GM18873 (cell line): ENCODE measurements around the gene ARHGAP22.

ENCODE experiments used
- ATAC-seq: cut with Tn5 transposase; IDR thresholded peaks from one replicate; pipeline ENCODE4 v1.9.1; 2021; ENCODE audit warnings: mild to moderate bottlenecking, moderate library complexity, moderate number of reproducible peaks; ENCODE audit not compliant: unreplicated experiment, low FRiP score

ARHGAP22 gene

DNA sequence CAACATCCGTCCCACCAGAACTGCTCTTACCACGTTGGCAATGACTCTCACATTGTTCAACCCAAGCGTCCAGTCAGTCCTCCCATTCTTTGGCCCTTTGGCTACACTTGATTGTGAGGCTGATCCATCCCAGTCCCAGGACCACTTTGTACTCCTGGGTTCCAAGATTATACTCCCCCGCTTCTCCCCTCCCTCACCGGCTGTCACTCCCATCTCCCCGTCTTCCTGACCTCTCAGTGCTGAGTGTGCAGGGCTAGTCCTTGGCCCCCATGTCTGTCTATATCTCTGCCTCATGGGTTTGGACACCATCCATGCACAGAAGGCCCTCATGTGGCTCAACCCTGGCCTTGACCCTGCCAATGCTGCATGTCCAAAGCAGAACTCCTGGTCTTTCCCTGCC, 12.5 kb downstream of the ARHGAP22 start:
- ATAC-seq: no peak

DNA sequence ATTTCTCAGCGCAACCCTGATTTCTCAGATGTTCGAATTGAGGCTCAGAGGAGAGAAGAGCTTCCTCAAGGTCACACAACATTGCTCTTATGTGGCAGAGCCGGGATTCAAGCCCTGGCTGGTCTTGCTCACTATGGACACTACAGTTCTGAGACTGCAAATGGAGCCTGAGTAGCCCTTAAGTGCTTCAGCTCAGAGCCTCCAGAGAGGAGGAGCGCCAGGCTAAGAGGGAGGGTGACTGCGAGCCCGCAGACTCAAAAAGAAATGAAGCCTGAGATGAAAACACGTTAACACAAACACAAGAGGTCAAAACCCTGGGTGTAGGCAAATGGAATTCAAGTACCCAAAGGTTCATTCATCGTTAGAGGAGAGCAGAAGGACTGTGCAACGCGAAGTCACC, 13.9 kb downstream of the ARHGAP22 start:
- no peak for ATAC-seq

DNA sequence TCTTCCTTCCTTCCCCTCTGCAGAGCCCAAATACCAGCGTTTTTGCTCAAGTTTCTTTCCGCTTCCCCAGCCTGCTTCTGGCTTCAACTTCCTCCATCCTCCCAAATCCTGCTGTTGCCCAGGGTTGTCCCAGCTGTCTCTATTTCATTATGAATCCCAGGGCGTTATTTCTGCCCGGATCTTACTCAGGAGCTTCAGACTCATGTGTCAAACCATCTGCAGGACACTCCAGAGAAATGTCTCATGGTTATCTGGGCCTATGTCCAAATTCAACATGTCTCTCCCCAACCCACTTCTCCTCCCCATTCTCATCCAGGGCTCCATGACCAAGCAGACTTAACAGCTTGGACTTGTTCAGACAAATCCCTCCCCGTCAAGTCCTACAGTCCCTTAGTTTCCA, 15.6 kb downstream of the ARHGAP22 start:
- no peak for ATAC-seq

DNA sequence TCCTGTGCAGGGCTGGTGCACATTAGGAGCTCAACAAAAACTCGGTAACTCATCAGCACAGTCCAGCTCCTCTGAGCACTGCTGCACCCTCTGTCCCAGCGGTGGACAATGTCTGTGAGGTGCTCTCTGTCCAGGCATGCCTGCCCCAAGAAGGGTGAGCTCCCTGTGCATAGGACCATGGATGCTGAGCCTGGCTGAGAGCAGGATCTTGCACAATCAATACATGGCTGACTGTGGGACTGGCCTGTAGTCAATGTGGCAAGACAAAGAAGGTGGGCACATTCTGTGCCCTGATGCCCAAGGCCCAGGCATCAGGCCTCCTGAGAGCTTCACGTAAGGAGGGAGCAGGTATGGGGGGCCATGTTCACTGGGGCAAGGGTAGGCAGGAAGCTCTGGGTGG, 17.1 kb downstream of the ARHGAP22 start:
- no peak for ATAC-seq

DNA sequence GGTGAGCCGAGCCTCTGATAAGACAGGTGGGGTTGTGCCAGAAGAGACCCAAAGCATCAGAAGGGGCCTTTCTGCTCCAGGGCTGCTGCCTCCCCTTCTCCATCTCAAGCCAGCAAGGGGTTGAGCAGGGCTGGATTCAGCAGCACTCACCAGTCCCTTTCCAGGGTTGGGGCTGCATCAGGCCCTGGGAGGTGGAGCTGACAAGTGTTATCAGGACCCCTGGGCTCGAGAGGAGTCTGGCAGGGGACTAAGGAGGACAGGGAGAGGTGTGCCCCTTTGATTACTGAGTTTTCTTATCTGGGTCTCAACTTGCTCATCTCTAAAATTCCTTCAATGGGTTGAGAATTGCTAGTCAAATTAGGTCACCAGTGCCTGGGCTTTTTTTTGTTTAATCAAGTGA, 17.8 kb downstream of the ARHGAP22 start:
- no peak for ATAC-seq

DNA sequence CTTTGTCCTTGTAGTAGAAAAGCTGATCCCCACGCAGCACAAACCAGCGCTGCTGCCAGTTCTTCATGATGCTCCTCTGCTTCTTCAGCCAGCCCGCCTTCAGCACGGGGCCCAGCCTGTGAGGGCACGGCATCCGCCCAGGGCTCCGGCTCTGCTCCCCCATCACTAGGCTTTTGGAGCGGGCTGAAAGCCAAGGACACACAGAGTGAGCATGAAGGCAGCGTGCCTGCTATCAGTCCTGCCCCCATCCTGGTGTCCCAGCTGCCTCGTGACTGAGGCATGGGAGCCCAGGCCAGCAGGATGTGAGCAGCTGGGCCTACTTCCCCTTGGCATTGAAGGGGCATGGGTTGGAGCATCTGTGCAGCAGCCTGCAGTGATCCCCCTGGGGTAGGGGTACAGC, 21.9 kb downstream of the ARHGAP22 start:
- no peak for ATAC-seq

DNA sequence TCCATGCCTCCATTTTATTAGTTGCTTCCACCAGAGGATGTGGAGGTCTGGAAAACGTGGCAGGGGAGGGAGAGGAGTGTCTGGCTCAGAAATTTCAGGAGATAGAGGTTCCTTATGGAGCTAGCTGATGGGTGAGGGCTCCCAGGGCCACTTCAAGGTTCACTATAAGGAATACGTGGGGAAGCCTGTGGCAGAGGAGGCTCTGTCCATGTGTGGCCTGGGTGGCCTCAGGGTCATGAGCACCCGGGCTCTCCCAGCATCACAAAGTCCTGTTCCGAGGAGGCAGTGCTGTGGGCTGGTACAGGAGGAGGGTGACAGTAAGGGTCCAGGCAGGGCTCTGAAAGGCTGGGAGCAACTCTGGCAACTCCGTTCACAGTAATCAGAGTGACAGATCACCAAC, 24.6 kb downstream of the ARHGAP22 start:
- ATAC-seq: no peak

DNA sequence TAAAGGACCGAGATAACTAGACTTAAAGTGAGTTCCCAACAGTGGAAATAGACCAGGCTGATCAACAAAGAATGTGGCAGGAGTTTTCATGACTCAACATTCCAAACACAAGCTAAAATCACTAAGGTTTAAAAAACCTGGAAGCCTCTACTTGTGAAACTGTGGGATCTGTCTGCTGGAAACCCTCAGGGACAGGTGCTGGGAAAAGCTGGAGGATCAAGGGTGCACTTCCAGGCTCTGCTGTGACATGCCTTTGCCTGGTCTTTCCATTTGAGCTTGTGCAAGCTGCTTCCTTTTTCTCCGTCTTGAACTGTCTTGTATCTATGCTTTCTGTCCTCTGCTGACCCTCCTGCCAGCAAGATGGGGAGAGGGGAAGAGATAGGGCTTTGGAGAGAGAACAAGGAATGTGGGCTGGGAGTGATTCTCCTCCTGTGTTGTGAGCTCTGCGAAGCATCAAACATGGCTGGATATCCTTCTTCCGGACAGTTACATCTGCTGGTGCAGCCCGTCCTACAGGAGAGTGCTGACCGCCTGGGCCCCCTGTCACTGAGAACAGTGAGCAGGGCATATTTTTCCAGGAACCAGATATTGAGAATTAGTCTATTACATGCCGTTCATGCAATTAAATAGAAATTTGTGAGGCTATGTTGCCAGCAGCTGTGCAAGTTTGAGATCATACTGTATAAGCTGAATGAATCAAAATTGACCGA, 25.5 kb downstream of the ARHGAP22 start:
- no peak for ATAC-seq

DNA sequence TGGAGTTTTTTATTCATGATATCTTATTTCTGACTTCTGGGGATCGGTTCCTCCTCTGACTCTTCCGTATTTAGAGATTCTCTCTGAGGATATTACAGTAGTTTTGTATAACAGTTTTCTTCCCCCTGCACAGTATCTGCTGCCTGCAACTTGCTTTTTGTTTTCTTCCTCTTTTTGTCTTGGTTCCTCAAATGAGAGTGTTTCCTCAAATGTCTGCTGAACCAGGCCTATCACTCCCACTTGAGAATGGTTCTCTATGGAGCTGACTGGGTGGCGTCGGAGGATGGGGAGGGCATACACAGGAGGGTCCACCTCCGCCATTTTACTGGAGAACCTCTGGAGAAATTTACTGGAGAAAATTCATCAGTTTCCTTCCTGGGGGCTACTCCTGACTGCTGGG, 27.7 kb downstream of the ARHGAP22 start:
- ATAC-seq: no peak

DNA sequence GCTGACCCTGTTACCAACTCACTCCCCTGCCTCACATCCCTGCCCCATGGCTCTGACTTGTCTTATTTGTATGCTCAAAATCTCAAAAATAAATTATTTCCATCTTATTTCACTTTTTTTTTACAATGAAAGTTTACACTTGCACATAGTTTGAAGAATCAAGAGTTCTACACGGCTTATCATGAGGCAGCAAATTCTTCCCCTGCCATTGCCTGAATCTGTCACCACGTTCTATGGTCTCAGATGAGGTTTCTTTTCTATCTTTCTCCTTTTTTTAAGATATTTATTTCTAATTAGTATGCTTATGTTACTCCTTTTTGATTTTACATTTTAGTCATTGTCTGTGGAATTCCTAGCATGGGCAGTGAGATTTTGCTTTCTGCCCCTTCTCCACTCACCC, 28.4 kb downstream of the ARHGAP22 start:
- no peak for ATAC-seq

DNA sequence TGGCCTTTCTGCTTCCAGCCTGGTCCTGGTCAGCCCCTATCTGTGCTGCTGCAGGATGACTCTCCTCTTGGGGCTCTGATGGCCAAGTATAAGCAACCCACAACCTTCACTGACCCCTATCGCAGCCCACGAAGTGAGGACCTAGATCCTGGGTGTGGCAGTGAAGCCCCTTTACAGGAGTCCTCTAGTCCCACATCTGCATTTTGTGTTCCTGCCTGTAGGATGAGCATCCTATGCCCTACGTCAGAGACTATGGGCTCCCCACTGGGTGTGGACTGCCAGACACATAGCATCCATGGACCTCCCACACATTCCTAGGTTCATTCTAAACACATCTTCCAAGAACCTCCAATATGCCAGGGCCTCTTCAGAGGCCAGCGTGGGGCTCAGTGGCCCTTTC, 29.0 kb downstream of the ARHGAP22 start:
- ATAC-seq: no peak

DNA sequence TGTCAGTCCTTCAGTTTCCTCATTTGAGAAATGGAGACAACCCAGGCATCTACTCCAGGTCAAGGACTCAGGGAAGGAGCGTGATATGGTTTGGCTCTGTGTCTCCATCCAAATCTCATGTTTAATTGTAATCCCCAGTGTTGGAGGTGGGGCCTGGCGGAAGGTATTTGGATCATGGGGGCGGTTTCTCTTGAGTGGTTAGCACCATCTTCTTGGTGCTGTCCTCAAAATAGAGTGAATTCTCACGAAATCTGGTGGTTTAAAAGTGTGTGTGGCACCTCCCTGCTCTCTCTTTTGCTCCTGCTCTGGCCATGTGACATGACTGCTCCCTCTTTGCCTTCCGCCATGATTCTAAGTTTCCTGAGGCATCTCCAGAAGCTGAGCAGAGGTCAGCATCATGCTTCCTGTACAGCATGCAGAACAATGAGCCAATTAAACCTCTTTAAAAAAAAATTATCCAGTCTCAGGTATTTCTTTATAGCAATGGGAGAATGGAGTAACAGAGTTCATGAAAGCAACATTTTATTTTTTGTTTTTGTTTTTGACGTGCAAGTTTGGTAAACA, 30.0 kb downstream of the ARHGAP22 start:
- no peak for ATAC-seq

DNA sequence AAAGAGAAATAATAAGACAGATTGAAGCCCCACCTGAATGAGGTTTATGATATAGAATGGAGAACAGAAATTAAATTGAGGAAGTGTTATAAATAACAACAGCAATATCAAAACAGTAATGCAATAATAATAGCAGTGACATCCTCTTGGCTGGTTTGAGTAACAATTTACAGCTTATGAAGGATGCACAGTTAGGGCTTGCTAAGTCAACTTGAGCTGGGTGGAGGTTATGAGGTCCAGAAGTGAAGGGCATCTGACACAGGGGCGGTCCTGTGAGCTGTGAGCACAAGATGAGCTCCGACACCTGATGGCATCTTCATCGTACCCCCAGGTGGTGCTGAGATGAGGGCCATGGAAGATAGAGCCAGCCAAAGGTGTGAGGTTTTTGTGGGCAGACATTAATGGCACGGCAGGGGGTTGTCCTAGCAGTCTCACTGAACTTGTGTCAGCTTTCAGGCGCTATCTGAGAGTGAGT, 30.5 kb downstream of the ARHGAP22 start:
- ATAC-seq: no peak

DNA sequence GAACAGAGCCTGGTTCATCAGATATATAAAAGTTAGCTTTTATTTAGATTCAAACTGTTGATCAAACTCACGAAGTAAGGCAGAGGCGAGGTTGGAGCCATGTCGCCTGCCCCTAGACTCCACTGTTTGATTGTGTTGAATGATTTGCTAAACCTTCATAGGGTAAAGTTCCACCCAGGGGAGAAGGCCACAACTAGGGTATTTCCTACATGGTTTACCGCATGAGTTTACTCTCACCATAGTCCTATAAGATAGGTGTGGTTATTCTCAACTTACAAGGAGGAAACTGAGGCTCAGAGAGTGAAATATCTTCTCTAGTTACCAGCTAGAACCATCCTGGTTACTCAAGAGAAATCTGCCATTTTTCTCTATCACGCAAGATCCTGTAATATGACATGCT, 31.8 kb downstream of the ARHGAP22 start:
- no peak for ATAC-seq

DNA sequence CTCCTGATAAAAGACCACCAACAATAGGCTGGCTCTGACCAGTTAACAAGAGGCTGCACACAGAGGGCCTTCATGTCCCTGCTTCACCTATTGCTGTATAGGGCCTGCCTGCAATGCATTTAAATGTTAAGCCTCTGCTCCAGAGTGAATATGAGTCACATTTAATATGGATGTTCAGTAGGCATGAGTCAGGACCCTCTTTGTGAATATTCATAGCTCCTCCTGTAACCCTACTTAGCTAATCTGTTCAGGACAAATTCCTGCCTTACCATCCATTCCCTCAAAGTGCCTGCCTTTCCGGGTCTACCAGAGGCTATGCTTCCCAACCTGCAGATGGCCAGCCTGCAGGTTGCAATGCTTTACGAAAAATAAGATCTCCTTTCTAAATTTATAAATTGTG, 32.5 kb downstream of the ARHGAP22 start:
- no peak for ATAC-seq

DNA sequence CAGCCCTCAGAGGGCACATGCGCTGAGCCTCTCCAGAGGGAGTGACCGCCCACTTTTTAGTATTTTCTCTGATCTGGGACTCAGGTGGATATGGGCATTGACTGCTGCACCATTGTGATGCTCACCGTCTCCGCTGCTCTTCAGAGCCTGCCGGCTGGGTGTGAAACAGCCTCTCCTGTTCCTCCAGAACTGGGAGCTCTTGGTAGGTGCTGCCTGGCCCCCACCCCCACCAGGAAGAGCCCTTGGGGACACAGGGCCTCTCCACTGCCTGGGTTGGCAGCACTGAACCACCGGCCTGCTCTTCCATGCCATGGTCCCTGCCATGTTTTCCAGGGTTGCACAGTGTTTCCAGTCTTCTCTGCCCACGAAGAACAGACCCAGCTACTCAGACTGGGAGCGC, 36.3 kb downstream of the ARHGAP22 start:
- no peak for ATAC-seq

DNA sequence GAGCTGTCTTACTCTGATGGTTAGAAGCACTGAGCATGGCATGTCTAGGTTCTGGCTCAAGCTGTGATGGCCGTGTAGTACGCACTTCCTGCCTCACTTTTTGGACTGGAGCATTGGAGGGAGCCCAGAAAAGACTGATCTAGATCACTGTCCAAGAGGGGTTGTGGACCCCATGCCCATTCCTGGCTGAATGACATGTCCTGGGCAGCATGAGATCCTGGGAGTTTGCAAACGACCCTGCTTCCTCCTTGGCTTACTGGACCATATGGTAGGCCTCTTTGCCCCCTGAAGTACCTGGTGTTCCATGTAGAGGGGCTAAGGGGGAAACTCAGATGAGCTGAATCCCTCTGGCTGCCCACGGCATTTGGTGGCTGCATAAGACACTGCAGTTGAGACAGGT, 36.7 kb downstream of the ARHGAP22 start:
- ATAC-seq: no peak

DNA sequence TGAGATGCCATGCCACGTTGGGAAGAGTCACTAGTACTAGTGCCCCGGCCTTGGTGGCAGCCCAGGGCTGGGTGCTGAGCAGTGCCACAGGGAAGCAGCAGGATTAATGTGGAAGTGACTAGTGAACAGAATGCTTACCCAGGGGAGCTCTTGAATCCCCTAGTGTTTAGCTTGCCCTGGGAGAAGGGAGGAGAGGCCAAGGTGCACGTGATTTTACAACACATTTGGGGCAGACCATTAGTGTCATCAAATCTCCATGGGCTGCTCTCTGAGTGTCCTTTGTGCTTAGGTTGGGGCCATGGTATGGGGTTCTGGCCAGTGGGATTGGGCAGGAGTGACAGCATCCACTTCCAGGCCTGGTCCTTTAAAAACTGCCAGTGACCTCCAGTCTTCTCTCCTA, 37.5 kb downstream of the ARHGAP22 start:
- ATAC-seq: no peak

DNA sequence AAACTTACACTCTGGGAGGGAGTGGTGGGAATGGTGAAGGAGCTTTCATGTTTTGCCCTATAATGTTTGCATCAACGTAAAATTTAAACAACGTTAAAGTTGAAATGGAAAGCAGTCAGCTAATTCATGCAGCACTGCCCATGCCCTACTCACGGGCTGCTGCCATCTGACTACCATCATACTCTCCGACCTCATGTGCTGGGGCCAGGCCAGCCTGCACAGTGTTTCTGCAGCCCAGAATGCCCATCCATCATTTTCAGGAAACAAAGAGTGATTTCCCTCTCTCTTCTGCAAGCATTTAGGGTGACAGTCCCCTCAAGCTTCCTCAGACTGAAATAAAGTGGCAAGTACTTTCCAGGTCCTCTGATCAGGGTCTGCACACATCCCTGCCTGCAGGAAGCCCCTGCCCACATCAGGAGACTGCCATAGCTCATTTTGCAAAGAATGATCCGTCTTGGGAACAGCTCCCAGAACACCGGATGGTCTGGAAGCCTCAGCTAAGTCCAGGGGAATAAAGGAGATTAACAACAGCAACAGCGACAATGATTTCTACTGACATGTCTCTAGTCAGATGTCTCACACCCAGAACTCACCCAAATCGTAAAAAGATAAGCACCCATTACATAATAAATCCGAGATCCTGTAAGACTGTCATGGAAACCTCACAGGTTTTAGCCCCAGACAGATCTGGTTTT, 40.3 kb downstream of the ARHGAP22 start:
- ATAC-seq: no peak

DNA sequence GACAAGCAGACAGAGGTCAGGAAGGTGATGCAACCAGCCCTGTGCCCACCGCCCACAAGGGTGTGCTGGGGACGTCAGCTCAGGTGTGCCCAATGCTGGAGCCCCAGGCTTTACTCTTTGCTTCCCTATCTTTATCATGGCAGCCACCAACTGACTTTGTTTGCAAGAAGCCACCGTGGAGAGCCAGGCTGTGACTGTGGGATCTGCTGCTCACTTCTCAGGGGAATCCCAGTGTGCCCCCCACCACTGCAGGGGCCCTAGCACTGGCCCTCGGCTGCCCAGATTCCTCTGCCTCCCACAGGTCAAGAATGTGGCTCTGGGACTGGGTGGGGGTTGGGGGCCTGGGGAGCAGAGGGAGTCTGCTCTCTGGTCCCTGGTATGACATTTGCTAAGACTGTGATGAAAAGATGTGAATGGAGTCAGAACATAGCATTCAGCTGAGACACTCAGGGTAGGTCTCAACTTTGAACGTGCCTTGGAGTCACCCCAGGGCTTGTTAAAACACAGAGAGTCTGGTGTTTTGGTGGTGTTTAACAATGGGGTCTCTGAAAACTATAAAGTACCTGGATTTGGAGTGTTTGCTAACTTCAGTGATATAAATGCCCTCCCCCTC, 47.3 kb downstream of the ARHGAP22 start:
- no peak for ATAC-seq

DNA sequence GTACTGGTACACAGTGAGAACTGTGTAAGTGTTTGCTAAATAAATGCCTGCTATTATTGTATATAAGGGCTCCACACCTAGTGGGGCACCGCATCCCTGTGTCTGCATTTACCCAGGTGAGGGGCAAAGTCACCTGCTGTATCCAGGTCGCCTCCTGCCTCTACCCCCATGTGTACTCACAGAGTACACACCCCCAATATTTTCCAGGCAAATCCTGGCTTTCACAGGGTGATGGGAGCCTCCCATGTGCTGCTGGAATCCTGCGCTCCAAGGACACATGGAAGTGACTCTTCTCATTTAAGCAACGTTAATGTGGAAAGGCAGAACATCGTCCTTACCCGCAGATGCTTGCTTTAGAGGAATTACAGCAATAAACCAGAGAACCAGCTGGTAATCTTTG, 48.2 kb downstream of the ARHGAP22 start:
- ATAC-seq: no peak

DNA sequence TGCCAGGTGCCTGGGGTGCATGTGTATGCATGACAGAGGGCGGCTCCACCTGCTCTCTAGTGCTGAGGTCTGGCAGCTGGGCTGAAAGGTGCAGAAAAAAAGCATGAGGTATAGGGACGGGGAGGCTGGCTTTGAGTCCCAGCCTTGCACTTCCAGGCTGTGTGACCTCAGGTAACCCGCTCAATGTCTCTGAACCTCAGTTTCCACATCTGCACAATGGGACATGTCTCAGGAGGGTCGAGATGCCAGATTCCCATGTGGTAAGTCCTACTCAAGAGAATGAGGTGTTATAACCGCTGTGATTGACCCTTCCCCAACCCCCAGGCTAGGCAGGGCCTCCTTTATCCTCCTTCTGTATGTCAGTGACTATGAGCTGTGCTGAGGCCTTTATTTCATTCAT, 48.8 kb downstream of the ARHGAP22 start:
- ATAC-seq: no peak
